Measurements from ENCODE around the gene PPA2.
"Not testable (repeated sequence)": the region's sequence is repeated elsewhere in the genome, so short reads cannot be mapped to it uniquely, and the experiment has no call there.

The PPA2 gene

DNA sequence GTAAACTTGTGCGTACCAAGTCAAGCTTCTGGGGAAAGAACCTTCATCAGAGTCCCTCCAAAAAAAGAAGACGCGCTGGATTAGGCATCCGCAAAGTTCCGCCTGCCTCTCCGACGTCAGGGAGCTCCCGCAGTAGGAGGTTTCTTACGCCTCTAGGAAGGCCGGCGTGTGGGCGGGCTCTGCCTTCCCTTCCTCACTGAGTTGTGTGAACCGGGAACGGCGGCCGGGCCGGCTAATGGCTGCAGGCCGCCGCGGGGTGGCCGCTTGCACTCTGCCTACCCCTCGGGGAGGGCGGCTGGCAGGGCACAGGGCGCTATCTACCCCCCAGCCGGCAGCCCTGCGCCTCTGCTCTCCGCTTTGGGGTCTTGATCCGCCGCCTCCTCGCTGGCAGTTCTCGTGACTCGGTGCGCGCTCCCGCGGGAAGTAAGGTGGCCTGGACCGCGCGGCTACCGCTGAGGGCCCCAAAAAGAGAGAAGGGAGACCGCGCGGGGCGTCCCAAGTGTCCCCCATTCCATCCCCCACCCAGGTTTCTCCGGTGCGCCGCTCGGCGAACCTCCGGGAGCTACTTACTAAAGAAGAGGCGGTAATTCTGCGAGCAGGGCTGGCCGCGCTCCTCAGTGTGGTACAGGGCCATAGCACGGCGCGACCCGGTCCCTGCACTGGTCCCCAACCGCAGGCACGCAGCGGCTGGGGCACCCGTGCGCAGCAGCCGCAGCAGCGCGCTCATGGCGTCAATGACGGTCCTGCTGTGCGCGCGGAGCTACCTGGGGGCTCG lies at the start of gene PPA2:
PPA2 (minus strand) TSS at position 739 of the 775 bp plus-strand sequence; CDS start at position 727, 12 bp downstream.
- peak; percentile 86 for DNase-seq (ENCODE audit: low spot score)

- DNase-seq (ENCODE audit: low spot score), result peak; percentile 49
Measured at GRCh38 chr4:105520819-105521790, 47.2 kb upstream of the PPA2 start.

GRCh38 chr4:105510245-105510644 lies 36.4 kb upstream of the PPA2 start:
- no peak for DNase-seq (ENCODE audit: low spot score)

GRCh38 chr4:105509714-105510113 lies 35.9 kb upstream of the PPA2 start:
- no peak for DNase-seq (ENCODE audit: low spot score)

GRCh38 chr4:105509291-105509690 lies 35.4 kb upstream of the PPA2 start:
- DNase-seq (ENCODE audit: low spot score), result no peak

DNA sequence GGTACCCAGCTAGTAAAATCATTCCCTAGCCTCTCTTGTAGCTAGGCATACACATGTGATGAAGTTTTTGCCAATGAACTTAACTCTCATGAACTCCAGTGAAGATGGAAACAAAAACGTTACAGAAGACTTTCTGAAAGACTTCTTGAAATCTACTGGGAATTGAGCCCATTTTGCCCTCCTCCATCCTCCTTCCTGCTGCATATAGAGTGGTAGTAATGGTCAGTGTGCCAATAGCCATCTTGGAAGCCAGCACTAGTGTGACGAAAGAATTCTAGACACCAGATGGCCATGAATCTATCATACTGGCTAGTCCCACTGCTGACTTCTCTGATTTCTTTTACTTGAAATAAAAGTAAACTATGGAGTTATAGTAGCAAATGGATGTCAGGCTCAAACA lies 30.9 kb upstream of the PPA2 start:
- no peak for DNase-seq (ENCODE audit: low spot score)

- no peak for DNase-seq (ENCODE audit: low spot score)
Measured at GRCh38 chr4:105503484-105503883, 29.6 kb upstream of the PPA2 start.

GRCh38 chr4:105496899-105497298 lies 23.0 kb upstream of the PPA2 start:
- DNase-seq (ENCODE audit: low spot score), result no peak

GRCh38 chr4:105495667-105496066 lies 21.8 kb upstream of the PPA2 start:
- no peak for DNase-seq (ENCODE audit: low spot score)

DNA sequence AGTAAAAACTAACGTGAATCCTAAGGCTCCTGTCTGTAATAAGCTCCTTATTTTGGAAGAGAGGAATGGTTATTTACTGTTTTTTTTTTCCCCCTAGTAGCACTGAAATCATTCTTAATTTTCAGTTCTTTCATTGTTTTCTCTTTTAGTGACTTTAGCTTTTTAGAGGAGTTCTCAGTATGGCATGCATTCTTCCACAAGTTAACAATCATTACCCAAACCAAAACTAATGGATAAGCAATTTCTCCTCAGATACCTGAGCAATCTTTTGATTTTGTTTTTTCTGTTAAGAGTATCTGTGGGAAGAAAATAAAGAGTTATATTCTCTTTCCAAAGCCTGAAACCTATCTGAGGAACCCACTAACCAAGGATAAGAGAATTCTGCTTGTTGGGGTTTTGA lies 16.7 kb upstream of the PPA2 start:
- no peak for DNase-seq (ENCODE audit: low spot score)

DNA sequence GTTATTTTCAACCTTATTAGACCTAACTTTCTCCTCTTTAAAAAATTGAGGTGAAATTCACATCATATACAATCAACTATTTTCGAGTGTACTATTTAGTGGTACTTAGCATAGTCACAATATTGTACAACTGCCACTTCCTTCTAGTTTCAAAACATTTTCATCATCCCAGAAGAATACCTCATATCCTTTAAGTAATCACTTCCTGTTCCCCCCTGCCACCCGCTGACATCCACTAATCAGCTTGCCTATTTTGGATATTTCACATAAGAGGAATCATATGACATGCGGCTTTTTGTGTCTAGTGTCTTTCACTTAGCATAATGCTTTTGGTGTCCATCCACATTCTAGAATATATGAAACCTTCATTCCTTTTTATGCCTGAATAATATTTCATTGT lies 10.0 kb upstream of the PPA2 start:
- DNase-seq (ENCODE audit: low spot score), result no peak

DNA sequence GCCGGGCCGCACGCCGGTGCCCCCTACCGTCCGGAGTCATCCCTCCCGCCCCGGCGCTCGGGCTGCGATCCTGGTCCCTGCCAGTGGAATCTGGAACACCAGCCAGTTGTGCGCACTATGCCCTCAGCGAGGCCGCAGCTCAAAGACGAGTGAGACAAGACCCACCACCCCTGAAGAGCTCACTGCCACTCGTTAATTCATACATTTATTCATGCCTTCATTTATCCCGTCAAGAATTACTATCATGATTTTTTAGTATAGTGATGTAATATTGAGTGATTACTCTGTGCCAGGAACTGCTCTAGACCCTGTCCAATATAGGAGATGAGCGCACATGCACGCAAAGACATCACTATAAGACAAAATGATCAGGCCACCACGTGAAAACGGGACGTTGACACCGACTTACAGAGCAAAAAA lies 247 bp upstream of the PPA2 start:
- DNase-seq (ENCODE audit: low spot score), result peak; percentile 93

DNA sequence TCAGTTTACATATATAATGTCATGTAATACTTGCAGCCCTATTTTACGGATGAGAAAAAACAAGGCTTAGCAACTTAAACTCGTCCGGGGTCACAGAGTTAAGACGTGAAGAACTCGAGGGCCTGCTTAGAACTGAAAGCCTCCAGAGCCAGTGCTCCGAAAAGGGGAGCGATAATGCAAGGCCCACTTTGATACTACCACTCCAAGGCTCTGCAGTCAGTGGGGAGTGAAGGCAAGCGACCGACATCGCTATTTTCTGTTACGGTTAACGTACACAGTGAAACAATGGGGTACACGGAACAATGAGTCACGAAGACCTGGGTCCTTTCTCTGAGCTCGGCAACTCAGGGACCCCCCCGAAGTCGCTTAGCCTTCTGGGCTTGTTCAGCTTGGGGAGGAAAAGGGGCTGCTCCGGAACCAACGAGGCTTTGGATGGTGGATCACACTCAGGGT lies 965 bp downstream of the PPA2 start:
- no peak for DNase-seq (ENCODE audit: low spot score)

DNA sequence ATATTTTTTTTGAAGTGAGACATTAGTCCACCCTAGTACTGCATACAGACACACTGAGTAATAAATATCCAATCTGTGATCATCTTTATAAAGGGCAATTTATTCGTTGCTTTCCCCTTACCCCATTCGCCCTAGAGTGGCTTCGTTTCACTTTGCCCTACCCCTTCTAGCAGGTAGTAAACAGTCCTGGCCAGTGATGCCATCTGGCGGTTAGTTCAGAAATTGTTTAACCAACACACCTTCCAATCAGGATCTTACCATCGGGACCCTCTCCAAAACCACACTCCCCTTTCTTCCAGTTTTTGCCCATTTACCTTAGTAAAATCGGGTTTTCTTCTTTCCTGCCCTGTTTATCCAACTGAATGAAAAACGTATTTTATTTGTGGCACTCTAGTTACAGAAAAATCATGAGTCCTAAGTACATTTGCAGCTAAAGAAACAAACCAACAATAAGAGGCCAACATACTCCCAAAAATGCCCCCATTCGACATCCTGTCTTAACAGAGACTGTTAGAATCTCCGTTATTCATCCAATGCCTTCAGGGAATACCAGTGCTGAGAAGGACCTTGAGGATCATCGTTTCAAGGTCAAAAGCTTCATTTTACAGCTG lies 2.2 kb downstream of the PPA2 start:
- DNase-seq (ENCODE audit: low spot score), result peak; percentile 63

GRCh38 chr4:105470766-105471165 lies 3.1 kb downstream of the PPA2 start:
- no peak for DNase-seq (ENCODE audit: low spot score)

- no peak for DNase-seq (ENCODE audit: low spot score)
Measured at GRCh38 chr4:105469736-105470135, 4.1 kb downstream of the PPA2 start.

GRCh38 chr4:105466580-105466979 lies 7.3 kb downstream of the PPA2 start:
- DNase-seq (ENCODE audit: low spot score), result no peak

DNA sequence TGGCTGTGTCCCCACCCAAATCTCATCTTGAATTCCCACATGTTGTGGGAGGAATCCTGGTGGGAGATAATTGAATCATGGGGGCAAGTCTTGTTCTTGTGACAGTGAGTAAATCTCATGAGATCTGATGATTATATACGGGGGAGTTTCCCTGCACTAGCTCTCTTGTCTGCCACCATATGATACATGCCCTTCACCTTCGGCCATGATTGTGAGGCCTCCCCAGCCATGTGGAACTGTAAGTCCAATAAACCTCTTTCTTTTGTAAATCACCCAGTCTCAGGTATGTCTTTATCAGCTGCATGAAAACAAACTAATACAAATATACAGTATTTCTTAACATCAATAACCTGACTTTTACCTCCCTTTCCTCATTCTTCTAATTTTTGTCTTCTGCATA lies 9.3 kb downstream of the PPA2 start:
- DNase-seq (ENCODE audit: low spot score), result not testable (repeated sequence)

- DNase-seq (ENCODE audit: low spot score), result no peak
Measured at GRCh38 chr4:105462576-105462975, 11.3 kb downstream of the PPA2 start.

DNA sequence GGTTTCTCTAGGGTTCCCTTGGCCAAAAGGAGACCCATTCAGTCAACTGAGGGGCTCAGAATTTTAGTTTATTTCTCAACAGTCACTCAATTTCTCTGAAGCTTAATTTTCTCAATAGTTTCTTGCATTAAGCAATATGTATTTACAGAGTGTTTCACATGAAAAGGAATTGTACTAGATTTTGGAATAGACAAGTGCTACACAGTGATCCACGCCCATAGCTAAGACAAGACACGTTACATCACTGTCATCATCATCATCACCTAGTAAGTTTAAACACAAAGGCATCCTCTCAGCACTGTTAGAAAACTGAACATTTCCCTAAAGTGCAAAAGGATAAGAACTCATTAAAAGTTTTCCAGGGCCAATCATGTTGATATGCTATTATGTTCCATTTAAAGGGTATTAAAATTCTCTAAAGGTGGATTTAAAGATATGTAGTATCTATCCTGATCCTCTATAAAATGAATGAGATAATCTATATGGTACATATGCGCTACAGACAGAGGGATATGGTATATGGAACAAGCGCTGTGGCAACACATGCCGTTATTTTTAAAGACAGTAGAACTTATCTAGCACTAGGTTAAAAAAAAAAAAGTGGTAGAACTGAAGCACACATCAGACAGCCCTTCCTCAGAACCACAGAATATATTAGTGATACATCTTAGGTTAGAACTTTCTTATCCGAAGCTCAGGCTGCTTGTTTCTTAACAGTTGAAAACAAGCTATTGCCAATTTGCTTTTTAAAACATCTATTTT lies 12.1 kb downstream of the PPA2 start:
- no peak for DNase-seq (ENCODE audit: low spot score)

DNA sequence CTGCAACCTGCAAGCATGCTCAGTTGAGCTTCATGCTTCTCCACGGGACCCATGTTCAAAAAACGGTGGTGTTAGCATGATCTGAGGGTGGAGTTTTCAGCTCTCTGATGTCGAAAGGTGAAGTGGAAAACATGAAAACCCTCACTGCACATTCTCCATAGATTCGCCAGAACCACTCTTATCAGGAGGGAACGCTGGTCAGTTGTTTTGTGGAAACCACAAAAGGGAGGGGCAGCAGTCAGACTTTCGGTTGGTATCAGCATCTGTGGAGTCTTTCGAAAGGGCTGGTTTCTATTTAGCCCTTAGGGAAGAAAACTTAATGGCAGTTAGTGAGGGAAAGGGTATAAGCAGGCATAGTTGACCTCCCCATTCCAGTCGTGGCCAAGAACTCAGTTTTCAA lies 12.6 kb downstream of the PPA2 start:
- DNase-seq (ENCODE audit: low spot score), result no peak

DNA sequence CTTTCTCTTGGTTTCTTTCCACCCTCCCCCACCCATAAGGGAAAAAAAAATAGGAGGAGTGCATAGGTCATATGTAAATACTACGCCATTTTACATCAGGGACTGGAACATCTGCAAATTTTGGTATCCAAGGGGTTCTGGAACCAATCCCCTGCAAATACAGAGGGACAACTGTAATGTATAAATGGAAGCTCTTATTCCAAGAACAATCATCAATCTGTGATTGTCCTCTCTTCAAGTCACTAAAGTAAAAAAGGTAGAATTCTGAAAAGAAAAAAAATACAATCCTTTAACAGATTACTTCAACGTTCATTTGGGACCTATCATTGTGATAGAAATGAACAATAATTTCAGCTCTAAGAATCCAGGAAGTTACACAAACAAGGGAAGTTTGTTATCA lies 13.6 kb downstream of the PPA2 start:
- no peak for DNase-seq (ENCODE audit: low spot score)
